ENCODE results near the gene FAM177A1. TPM values are rescaled to one million over a fixed set of nuclear protein-coding genes. Genes with fewer than 3 reads are reported as not detected.
"Not testable (repeated sequence)": the region's sequence is repeated elsewhere in the genome, so short reads cannot be mapped to it uniquely, and the experiment has no call there.

Gene FAM177A1
- polyA plus RNA-seq, 4 donors = 50.1 to 70.4 (median 57.2) TPM

GRCh38 chr14:35052637-35053036, 6.6 kb downstream of the FAM177A1 start:
- no peak for DNase-seq (ENCODE audit: low read depth in 4 of 4, low spot score in 2 of 4)

- DNase-seq (ENCODE audit: low read depth in 4 of 4, low spot score in 2 of 4) = not testable (repeated sequence)
Measured at GRCh38 chr14:35061113-35061791, 15.2 kb downstream of the FAM177A1 start.

GRCh38 chr14:35065731-35066130, 19.7 kb downstream of the FAM177A1 start:
- DNase-seq (ENCODE audit: low read depth in 4 of 4, low spot score in 2 of 4) = not testable (repeated sequence)

DNA sequence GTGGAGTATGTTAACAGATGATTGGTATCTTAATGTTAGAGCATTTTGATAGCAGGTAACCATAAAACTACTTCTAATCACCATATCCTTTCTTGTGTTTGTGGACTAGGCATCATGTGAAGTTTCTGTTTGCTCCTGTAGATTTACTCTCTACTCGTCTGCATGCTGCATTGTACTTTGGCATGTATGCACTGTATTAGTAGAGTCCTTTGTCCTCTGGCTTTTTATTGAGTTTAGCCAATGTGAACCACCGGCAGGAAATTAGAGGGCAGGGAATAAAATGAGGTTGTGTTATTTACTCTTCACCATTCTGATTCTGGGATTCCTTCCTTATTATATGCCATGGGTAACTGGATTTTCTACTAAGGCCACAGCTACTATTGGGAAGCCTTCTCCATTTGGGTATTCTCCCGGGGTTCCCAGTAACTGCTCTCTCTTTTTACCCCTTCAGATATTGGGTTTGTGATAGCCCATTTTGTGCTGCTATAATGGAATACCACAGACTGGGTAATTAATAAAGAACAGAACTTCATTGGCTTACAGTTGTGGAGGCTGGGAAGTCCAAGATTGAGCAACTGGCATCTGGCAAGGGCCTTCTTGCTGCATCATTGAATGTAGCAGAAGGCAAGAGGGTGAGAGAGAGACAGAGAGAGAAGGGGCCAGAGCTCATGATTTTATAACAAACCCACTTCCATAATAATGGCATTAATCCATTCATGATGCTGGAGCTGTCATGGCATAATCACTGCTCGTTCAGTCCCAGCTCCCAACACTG, 22.4 kb downstream of the FAM177A1 start:
- DNase-seq (ENCODE audit: low read depth in 4 of 4, low spot score in 2 of 4) = no peak

DNA sequence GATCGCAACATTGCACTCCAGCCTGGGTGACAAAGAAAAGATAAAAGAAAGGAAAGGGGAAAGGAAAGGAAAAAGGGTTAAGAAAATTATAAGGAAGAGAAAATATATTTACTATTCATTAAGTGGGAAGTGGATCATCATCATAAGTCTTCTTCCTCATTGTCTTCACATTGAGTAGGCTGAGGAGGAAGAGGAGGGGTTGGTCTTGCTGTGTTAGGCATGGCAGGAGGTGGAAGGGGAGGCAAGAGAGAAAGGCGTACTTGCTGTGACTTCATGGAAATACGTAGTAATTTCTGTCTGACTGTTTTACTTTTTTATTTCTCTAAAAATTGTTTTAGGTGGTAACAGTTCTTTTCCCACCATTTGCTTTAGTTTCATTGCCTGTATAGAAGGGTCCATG, 26.2 kb downstream of the FAM177A1 start:
- DNase-seq (ENCODE audit: low read depth in 4 of 4, low spot score in 2 of 4) = no peak

DNA sequence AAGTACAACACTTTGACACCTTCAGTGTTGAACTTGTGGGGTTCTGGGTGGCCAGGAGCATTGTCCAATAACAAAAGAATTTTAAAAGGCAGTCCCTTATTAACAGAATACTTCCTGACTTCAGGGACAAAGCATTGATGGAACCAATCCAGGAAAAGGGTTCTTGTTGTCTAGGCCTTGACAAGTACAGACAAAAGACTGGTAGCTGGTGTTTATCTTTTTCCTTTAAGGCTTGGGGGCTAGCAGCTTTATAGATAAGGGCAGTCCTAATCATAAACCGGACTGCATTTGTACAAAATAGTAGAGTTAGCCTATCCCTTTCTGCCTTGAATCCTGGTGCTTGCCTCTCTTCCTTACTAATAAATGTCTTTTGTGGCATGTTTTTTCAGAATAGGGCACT, 27.4 kb downstream of the FAM177A1 start:
- DNase-seq (ENCODE audit: low read depth in 4 of 4, low spot score in 2 of 4) = no peak

GRCh38 chr14:35078082-35078481, 32.0 kb downstream of the FAM177A1 start:
- no peak for DNase-seq (ENCODE audit: low read depth in 4 of 4, low spot score in 2 of 4)

- no peak for DNase-seq (ENCODE audit: low read depth in 4 of 4, low spot score in 2 of 4)
Measured at GRCh38 chr14:35079742-35080141, 33.7 kb downstream of the FAM177A1 start.

DNA sequence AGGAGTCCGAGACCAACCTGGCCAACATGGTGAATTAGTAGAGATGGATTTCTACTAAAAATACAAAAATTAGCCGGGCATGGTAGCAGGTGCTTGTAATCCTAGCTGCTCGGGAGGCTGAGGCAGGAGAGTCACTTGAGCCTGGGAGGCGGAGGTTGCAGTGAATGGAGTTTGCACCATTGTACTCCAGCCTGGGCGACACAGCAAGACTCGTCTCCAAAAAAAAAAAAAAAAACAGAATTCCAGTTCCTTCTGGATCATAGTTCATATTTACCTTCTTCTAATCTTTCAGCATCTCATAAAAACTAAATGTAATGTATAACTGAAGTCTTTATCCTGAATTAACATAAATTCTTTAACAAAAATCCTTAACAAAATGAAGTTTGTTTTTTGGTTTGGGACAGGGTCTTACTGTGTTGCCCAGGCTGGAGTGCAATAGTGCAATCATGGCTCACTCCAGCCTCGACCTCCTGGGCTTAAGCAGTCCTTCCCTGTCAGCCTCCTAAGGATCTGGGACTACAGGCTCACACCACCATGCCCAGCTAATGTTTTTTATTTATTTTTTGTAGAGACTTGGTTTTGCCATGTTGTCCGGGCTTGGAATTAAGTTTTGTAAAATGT, 37.6 kb downstream of the FAM177A1 start:
- no peak for DNase-seq (ENCODE audit: low read depth in 4 of 4, low spot score in 2 of 4)

GRCh38 chr14:35085441-35085840, 39.4 kb downstream of the FAM177A1 start:
- DNase-seq (ENCODE audit: low read depth in 4 of 4, low spot score in 2 of 4) = no peak

DNA sequence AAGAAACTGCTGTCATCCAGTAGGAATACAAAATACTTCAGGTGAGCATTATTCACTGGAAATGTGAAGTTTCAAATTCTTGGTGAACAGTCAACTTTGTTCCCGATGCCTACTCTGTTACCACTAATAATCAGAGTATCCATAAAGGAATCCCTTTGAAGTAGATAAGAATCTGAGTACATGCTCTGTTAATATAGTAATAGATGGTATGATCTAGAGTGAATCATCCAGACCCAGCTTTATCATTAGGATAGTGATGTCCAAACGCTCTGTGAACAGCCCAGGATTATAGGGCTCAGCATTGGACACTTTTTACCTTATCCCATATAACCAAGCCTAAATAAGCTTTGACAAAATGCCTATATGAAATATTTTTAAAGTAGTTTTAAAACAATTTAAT, 42.4 kb downstream of the FAM177A1 start:
- DNase-seq (ENCODE audit: low read depth in 4 of 4, low spot score in 2 of 4) = no peak

- DNase-seq (ENCODE audit: low read depth in 4 of 4, low spot score in 2 of 4) = not testable (repeated sequence)
Measured at GRCh38 chr14:35094645-35095044, 48.6 kb downstream of the FAM177A1 start.

DNA sequence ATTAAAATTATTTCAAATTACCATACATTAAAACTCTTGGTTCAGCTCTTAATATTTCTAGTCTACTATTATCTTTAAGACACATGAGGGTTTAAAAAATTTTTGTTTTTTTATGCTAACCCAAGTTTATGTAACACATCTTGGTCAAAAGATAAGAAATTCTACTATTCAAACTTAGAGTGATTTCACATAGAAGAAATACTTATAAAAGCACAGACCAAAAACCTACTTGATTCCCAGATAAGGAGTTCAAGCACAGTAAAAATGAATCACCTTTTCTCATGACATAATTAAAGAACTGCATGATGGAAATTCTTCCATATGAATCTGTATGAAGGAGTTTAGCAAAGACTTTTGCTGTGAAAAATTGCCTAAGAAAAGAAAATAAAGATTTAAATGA, 61.8 kb downstream of the FAM177A1 start:
- no peak for DNase-seq (ENCODE audit: low read depth in 4 of 4, low spot score in 2 of 4)

- no peak for DNase-seq (ENCODE audit: low read depth in 4 of 4, low spot score in 2 of 4)
Measured at GRCh38 chr14:35112641-35113040, 66.6 kb downstream of the FAM177A1 start.

GRCh38 chr14:35113308-35113950, 67.4 kb downstream of the FAM177A1 start:
- no peak for DNase-seq (ENCODE audit: low read depth in 4 of 4, low spot score in 2 of 4)

- no peak for DNase-seq (ENCODE audit: low read depth in 4 of 4, low spot score in 2 of 4)
Measured at GRCh38 chr14:35114036-35114435, 68.0 kb downstream of the FAM177A1 start.

DNA sequence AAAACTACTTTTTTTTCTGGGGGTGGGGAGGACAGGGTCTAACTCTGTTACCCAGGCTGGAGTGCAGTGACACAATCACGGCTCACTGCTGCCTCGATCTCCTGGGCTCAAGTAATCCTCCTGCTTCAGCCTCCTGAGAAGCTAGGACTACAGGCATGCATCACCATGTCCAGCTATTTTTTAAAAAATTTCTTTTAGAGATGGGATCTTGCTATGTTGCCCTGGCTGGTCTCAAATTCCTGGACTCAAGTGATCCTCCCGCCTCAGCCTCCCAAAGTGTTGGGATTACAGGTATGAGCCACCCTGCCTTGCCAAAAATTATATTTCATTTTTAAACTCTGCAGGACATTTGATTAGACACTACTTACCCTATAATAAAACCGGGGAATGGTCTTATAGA, 70.2 kb downstream of the FAM177A1 start:
- no peak for DNase-seq (ENCODE audit: low read depth in 4 of 4, low spot score in 2 of 4)

DNA sequence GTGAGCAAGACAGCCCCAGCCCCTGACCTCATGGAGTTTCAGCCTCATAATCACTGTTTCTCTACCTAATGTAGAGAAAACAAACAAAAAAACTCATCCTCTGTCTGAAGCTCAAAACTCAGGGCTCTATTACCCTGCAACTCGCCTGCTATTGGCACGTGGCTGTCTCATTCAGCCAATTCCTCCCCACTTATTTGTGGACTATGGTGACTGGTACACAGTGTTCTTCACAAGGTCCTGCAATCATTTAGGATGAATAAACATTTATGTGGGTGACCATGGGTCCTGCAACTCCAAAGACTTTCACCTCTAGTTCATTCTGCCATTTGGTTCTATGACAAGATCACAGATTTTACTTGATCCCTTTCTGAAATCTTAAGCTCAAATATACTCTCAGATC, 71.0 kb downstream of the FAM177A1 start:
- DNase-seq (ENCODE audit: low read depth in 4 of 4, low spot score in 2 of 4) = no peak

- peak in 1 of 4 donors; percentile 88 for DNase-seq (ENCODE audit: low read depth in 4 of 4, low spot score in 2 of 4)
Measured at GRCh38 chr14:35121026-35121886, 75.2 kb downstream of the FAM177A1 start.

All from left renal cortex interstitium (tissue), 4 donors.